Measurements from ENCODE around the gene PF4V1.

- TF ChIP-seq, protein P1, sequence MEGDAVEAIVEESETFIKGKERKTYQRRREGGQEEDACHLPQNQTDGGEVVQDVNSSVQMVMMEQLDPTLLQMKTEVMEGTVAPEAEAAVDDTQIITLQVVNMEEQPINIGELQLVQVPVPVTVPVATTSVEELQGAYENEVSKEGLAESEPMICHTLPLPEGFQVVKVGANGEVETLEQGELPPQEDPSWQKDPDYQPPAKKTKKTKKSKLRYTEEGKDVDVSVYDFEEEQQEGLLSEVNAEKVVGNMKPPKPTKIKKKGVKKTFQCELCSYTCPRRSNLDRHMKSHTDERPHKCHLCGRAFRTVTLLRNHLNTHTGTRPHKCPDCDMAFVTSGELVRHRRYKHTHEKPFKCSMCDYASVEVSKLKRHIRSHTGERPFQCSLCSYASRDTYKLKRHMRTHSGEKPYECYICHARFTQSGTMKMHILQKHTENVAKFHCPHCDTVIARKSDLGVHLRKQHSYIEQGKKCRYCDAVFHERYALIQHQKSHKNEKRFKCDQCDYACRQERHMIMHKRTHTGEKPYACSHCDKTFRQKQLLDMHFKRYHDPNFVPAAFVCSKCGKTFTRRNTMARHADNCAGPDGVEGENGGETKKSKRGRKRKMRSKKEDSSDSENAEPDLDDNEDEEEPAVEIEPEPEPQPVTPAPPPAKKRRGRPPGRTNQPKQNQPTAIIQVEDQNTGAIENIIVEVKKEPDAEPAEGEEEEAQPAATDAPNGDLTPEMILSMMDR (IDR thresholded peaks at IDR 0.05; ENCODE audit: borderline replicate concordance, extremely low read depth, low read length, poor library complexity, severe bottlenecking) = no peak
- no peak for TF ChIP-seq EZH2 (IDR thresholded peaks at IDR 0.05; ENCODE audit: borderline replicate concordance, low read depth, low read length, severe bottlenecking)
Measured at GRCh38 chr4:73891326-73891725, 38.2 kb downstream of the PF4V1 start.
